HepG2 (cell line): ENCODE results near the gene ALDH4A1. TPM values are rescaled to one million over a fixed set of nuclear protein-coding genes. Genes with fewer than 3 reads are reported as not detected.

Source experiments
- ELF3 ChIP-seq: IDR thresholded peaks from 2 replicates; pipeline ENCODE4 v1.6.1; 2016; ENCODE audit warnings: missing genetic modification reagents, missing compliant biosample characterization
- FUBP1 ChIP-seq: sonication (generic); formaldehyde crosslinking; IDR thresholded peaks from 2 replicates; pipeline ENCODE4 v1.5.1; 2020; ENCODE audit warnings: missing genetic modification reagents, mild to moderate bottlenecking, borderline replicate concordance
- GATA4 ChIP-seq: sonication (generic); IDR thresholded peaks from 2 replicates; pipeline ENCODE4 v1.6.1; 2016; ENCODE audit warnings: antibody characterized with exemption, low read depth, borderline replicate concordance
- MATR3 ChIP-seq: sonication (generic); formaldehyde crosslinking; IDR thresholded peaks from 2 replicates; pipeline ENCODE4 v1.4.0; 2020; ENCODE audit warnings: missing genetic modification reagents
- NBN ChIP-seq: fragments of 450-650 bp; conservative IDR thresholded peaks from 2 replicates; pipeline ENCODE4 v1.6.1; 2017
- NFE2L2 ChIP-seq: fragments of 150-350 bp; IDR thresholded peaks from 2 replicates; pipeline ENCODE4 v1.6.1; 2014; ENCODE audit warnings: low read length
- NR2F2 ChIP-seq: IDR thresholded peaks from 2 replicates; pipeline ENCODE4 v1.6.1; 2012; ENCODE audit warnings: low read depth, inconsistent platforms, borderline replicate concordance
- REXO4 ChIP-seq: sonication (generic); formaldehyde crosslinking; IDR thresholded peaks from 2 replicates; pipeline ENCODE4 v1.8.0; 2022; ENCODE audit warnings: missing genetic modification reagents, mild to moderate bottlenecking, borderline replicate concordance
- SIN3A ChIP-seq: IDR thresholded peaks from 2 replicates; pipeline ENCODE4 v1.6.1; 2011; ENCODE audit warnings: low read depth, mild to moderate bottlenecking, control low read depth, low read length, borderline replicate concordance
- SOX13 ChIP-seq, 3 experiments: fragments of 450-650 bp in 1 of 3; sonication (generic) in 1 of 3; formaldehyde crosslinking in 1 of 3; IDR thresholded peaks in 2 of 3; conservative IDR thresholded peaks in 1 of 3; 2 replicates each; pipeline versions ENCODE4 v1.5.0 to v1.6.1; 2016 to 2020; ENCODE audit warnings: antibody characterized with exemption in 1 of 3, mild to moderate bottlenecking in 1 of 3, missing compliant biosample characterization in 1 of 3, missing genetic modification reagents in 1 of 3, moderate library complexity in 1 of 3
- SRSF1 ChIP-seq: fragments of 200-400 bp; formaldehyde crosslinking; optimal IDR thresholded peaks from 2 replicates; pipeline ENCODE3; 2017; ENCODE audit warnings: mild to moderate bottlenecking, low read depth, low read length, moderate library complexity
- TCF12 ChIP-seq, 2 experiments: fragments of 450-650 bp in 1 of 2; sonication (generic) in 1 of 2; formaldehyde crosslinking in 1 of 2; IDR thresholded peaks; 2 replicates each; pipeline versions ENCODE4 v1.6.1 to v1.8.0; 2017 to 2022; ENCODE audit warnings: antibody characterized with exemption in 1 of 2, mild to moderate bottlenecking in 1 of 2, missing genetic modification reagents in 1 of 2, moderate library complexity in 1 of 2
- WIZ ChIP-seq: sonication (generic); formaldehyde crosslinking; IDR thresholded peaks from 2 replicates; pipeline ENCODE4 v1.5.1; 2020; ENCODE audit warnings: mild to moderate bottlenecking, missing genetic modification reagents
- ZBTB42 ChIP-seq: sonication (generic); formaldehyde crosslinking; IDR thresholded peaks from 2 replicates; pipeline ENCODE4 v1.5.0; 2020; ENCODE audit warnings: mild to moderate bottlenecking, missing genetic modification reagents
- ZBTB44 ChIP-seq: sonication (generic); formaldehyde crosslinking; IDR thresholded peaks from 2 replicates; pipeline ENCODE4 v1.4.0; 2020; ENCODE audit warnings: missing genetic modification reagents
- ZNF367 ChIP-seq: sonication (generic); formaldehyde crosslinking; IDR thresholded peaks from 2 replicates; pipeline ENCODE4 v1.4.0; 2020; ENCODE audit warnings: missing genetic modification reagents, borderline replicate concordance
- ZNF513 ChIP-seq: sonication (generic); formaldehyde crosslinking; conservative IDR thresholded peaks from 2 replicates; pipeline ENCODE4 v1.5.0; 2020; ENCODE audit warnings: missing genetic modification reagents
- ZNF552 ChIP-seq: sonication (generic); formaldehyde crosslinking; IDR thresholded peaks from 2 replicates; pipeline ENCODE4 v1.9.0; 2022; ENCODE audit warnings: missing genetic modification reagents, mild to moderate bottlenecking, borderline replicate concordance
- ZNF574 ChIP-seq: sonication (generic); formaldehyde crosslinking; IDR thresholded peaks from 2 replicates; pipeline ENCODE4 v1.4.0; 2020; ENCODE audit warnings: missing genetic modification reagents
- ZNF781 ChIP-seq: sonication (generic); formaldehyde crosslinking; IDR thresholded peaks from 2 replicates; pipeline ENCODE4 v1.5.1; 2020; ENCODE audit warnings: borderline replicate concordance, mild to moderate bottlenecking, missing genetic modification reagents; ENCODE audit errors: not compliant biosample characterization
- ZNF790 ChIP-seq: sonication (generic); formaldehyde crosslinking; IDR thresholded peaks from 2 replicates; pipeline ENCODE4 v1.8.0; 2022; ENCODE audit warnings: missing genetic modification reagents, mild to moderate bottlenecking, borderline replicate concordance
- polyA plus RNA-seq, 8 experiments: library from polyadenylated mRNA; depleted of rRNA in 3 of 8; stranded (reverse) in 7 of 8; unstranded in 1 of 8; fragments of >200 nt; fragmentation: Illumina TruSeq in 4 of 8; extraction: Trizol in 4 of 8; gene quantifications; 2 replicates each; pipeline versions ENCODE4 v1.2.1 to v1.2.3, GENCODE V29; 2011 to 2016; ENCODE audit warnings: low read depth in 4 of 8, missing spikeins in 1 of 8, mixed read lengths in 1 of 8; ENCODE audit not compliant: insufficient read depth in 1 of 8
- total RNA-seq, 5 experiments: library from RNA; depleted of rRNA; stranded (reverse); fragments of >200 nt; fragmentation: Illumina TruSeq; extraction: Trizol; gene quantifications; 2 replicates each; pipeline ENCODE4 v1.2.3, GENCODE V29; 2016; ENCODE audit warnings: low read depth in 1 of 5

Gene ALDH4A1
- total and polyA plus RNA-seq, 2 of the 13 experiments (the other 11 are each of a cell fraction or from before 2014, with no cell fraction given), result 76.4 to 240 TPM

DNA sequence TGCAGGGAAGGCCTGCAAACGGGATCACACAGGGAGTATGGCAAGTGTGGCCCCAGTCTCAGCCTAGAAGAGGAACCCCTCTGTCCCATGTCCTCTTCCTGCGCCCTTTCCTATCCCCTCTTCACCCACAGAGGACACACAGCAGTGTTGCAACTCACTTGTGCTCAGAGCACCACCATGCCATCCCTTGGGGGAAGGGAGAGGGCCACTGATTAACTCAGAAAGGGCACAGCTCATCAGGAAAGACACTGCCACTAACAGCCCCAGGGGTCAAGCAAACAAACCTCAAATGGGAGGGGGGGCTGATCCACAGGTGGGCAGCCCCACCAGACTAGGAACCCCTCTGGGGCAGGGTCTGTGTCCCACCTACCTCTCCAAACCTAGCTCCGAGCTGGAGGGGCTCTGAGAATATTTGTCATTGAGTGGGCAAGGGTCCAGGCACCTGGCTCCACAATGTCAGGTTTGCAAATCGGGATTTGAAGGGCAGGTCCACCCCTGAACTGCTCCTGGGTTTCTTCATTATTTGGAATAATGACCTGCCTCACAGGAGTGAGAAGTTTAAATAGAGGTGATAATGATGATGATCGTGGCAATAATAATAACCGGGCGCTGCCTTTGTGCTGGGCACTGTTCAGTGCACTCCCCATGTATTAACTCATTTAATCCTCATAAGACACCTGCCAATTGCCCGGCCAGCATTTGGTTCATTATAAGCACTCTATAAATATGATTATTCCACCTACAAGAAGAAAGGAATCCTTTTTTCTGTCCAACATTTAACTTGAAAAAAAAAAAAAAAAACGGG is 1.0 kb downstream of the ALDH4A1 start (continued):
- TF ChIP-seq ELF3 (peak; percentile 87), ZNF513 (no peak), SRSF1 (peak; percentile 62), MATR3 (no peak), REXO4 (no peak), ZNF574 (CRISPR knock-in tag) (peak; percentile 70; the same call in 1 of the 2 replicates), ZNF552 (CRISPR knock-in tag) (no peak), SIN3A (peak; percentile 73; the same call in 1 of the 2 replicates), NBN (no peak), ZBTB44 (CRISPR knock-in tag) (no peak), GATA4 (no peak), ZNF367 (CRISPR knock-in tag) (no peak), FUBP1 (CRISPR knock-in tag) (no peak), NFE2L2 (no peak), ZBTB42 (CRISPR knock-in tag) (no peak), ZNF781 (no peak), SOX13 (IDR thresholded peaks at IDR 0.05) (no peak), SOX13 (CRISPR knock-in tag; conservative IDR thresholded peaks at IDR 0.05 in 1 of 2, IDR thresholded peaks at IDR 0.05 in 1 of 2) (peak in 1 of 2 experiments; percentile 90; a peak in 2 of 4 replicates), NR2F2 (peak; percentile 95), ZNF790 (no peak), WIZ (CRISPR knock-in tag) (no peak), TCF12 (IDR thresholded peaks at IDR 0.05) (no peak), TCF12 (CRISPR knock-in tag; IDR thresholded peaks at IDR 0.05) (no peak; the same call in 1 of the 2 replicates)
